ENCODE results near the gene CC2D1A.
"Not testable (repeated sequence)": the region's sequence is repeated elsewhere in the genome, so short reads cannot be mapped to it uniquely, and the experiment has no call there.

CC2D1A gene

DNA sequence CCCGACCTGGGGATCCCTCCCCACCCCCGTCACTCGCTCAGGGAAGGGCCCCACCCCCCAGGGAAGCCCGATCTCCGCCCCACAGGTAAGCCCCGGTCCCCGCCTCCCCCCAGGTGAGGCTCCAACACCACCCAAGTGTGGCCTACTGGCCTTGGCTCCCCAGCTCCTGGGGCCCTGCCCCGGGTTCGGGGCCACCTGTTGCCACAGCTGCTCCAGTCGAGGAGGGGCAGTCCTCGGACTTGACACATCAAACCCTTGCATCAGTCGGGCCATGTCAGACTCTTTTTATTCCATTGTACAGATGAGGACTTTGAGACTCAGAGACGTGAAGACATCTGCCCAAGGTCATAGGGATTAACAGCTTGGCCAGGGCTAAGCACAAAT, 512 bp downstream of the CC2D1A start:
- no peak for DNase-seq (ENCODE audit: low spot score)

DNA sequence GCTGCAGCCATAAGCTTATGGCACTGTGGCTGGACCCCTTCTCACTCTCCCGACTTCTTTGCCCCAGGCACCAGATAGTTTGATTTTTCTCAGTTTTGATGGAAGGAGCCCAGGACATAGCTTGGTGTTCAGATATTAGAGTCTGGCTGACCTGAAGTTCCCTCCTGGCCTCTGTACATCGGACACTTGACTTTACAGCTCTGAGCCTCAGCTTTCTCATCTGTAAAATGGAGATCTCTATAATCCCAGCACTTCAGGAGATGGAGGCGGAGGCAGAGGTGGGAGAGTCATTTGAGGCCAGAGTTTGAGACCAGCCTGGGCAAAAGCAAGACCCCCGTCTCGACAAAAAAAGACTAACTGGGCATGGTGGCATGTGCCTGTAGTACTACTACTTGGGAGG, 909 bp downstream of the CC2D1A start:
- DNase-seq (ENCODE audit: low spot score): no peak

DNA sequence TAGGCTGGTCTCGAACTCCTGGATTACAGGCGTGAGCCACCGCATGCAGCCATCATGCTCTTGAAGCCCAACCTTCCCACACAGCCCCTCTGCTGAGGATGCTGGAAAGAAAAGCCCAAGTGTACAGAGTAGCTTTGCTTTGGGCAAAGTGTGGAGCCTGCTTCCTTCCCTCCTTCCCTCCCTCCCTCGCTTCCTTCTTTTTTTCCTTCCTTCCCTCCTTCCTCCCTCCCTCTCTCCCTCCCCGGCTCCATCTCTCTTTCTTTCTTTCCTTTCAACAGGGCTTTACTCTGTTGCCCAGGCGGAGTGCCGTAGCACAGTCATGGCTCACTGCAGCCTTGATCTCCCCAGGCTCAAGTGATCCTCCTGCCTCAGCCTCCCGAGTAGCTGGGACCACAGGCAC, 2.7 kb downstream of the CC2D1A start:
- DNase-seq (ENCODE audit: low spot score): no peak

DNA sequence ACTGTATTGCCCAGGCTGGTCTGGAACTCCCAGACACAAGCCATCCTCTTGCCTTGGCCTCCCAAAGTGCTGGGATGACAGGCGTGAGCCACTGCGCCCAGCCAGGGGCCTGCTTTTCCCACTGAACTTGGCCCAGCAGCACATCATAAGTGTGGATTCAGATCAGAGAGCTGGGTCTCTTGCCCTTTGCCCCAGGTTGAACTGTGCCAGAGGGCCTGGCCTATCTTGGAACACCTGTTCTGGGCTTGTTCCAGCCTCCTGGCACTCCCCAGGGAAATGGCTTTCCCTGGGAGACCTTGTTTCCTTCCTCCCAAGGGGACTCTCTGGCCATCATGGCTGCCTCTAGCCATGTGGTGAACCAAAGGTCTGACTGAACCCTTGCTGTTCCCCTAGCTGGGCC, 3.4 kb downstream of the CC2D1A start:
- DNase-seq (ENCODE audit: low spot score): no peak

DNA sequence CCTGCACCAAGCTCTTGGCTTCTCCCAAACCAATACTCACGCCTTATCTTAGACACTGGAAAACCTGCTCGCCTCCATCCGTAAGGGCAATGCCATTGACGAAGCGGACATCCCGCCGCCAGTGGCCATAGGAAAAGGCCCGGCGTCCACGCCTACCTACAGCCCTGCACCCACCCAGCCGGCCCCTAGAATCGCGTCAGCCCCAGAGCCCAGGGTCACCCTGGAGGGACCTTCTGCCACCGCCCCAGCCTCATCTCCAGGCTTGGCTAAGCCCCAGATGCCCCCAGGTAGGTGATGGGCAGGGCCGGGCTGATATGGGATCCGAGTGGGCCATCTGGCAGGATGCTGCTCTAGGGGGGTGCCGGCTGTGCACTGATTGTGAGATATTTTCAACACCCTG, 7.4 kb downstream of the CC2D1A start:
- no peak for DNase-seq (ENCODE audit: low spot score)

DNA sequence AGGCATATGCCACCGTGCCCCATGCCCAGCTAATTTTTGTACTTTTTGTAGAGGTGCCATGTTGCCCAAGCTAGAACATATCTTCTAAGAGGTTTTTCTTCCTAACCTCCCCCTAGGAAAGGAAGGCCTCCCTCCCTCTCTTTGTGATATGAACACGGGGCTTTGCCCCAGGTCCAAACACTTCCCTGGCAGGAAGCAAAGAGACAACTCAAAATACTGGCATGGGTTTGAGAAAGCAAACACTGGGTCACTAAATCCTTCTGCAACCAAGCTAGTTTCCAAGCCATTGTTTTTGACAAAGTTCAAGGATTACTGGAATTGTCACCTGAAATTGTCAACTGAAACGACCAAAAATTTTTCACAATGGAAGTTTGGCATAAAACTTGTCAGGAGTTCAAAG, 8.8 kb downstream of the CC2D1A start:
- DNase-seq (ENCODE audit: low spot score): no peak

DNA sequence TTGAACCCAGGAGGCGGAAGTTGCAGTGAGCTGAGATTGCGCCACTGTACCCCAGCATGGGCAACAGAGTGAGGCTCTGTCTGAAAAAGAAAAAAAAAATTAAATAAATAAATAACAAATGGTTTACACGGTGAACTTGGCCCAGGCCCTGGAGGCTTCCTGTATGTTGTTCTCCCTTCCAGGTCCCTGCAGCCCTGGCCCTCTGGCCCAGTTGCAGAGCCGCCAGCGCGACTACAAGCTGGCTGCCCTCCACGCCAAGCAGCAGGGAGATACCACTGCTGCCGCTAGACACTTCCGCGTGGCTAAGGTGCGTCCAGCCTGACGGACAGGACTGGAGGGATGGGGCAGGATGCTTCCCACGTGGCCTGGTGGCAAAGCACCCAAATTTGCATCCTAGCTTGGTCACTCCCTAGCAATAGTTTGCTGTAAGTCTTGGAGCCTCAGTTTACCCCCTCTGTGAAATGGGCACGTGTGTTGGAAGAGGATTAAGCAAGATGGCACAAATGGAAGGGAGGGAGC, 11.9 kb downstream of the CC2D1A start:
- no peak for DNase-seq (ENCODE audit: low spot score)

DNA sequence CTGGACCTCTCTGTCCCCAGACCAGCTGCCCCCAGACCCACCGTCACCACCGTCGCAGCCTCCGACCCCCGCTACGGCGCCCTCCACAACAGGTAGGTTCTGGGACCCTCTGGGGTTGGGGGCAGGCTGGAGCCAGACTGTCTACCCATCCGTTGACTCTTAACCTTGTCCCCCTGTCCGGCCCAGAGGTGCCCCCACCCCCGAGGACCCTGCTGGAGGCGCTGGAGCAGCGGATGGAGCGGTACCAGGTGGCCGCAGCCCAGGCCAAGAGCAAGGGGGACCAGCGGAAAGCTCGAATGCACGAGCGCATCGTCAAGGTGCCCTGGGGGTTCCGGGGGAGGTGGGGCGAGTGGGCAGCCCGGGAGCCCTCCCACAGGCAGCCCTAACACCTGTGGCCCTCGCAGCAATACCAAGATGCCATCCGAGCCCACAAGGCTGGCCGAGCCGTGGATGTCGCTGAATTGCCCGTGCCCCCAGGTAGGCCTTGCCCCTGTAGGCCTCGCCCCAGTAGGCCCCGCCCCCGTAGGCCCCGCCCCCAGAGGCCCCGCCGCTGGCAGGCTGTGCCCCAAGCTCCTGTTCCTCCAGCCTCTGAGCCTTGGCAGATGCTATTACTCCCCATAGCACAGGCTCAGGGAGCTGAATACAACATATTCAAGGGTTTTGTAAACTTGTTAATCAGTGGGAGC, 12.9 kb downstream of the CC2D1A start:
- no peak for DNase-seq (ENCODE audit: low spot score)

DNA sequence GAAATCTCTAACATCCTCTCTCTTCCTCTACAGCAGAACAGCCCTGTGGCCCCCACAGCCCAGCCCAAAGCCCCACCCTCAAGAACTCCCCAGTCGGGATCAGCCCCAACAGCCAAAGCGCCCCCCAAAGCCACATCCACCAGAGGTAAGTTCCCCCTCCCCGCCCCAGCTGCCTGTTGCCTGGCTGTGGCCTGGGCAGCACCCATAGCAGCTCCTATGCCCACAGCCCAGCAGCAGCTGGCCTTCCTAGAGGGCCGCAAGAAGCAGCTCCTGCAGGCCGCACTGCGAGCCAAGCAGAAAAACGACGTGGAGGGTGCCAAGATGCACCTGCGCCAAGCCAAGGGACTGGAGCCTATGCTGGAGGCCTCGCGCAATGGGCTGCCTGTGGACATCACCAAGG, 14.5 kb downstream of the CC2D1A start:
- no peak for DNase-seq (ENCODE audit: low spot score)

DNA sequence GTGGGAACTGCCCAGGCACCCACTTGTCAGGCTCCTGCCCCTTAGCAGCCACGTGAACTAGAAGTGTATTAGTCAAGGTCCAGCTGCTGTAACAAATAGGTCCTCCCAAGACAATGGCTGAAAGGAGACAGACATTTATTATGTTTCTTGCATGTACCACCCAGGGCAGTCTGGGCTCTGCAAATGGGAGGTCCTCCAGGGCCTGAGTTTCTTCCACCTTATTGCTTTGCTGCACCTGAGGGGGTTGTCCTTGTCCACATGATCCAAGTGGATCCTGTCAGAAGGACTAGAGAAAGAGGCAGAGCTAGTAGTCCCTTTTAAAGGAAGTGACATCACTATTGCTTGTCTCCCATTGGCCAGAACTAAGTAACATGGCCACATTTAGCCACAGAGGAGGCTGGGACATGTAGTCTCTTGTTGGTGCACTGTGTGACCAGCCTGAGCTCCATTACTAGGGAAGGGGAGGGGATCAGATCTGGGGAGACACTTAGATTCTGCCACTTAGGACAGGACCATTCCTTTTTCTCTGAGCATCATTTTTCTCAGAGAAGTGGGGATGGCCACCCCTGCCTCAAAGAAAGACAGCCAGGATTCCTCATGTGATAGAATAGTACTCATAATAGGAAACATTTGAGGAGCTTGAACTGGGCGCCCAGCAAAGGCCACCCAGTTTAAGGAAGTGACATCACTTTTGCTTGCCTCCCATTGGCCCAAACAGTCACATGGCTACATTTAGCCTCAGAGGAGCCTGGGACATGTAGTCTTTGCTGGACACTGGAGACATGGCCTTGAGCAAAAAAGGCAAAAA, 15.1 kb downstream of the CC2D1A start:
- DNase-seq (ENCODE audit: low spot score): peak; percentile 59

DNA sequence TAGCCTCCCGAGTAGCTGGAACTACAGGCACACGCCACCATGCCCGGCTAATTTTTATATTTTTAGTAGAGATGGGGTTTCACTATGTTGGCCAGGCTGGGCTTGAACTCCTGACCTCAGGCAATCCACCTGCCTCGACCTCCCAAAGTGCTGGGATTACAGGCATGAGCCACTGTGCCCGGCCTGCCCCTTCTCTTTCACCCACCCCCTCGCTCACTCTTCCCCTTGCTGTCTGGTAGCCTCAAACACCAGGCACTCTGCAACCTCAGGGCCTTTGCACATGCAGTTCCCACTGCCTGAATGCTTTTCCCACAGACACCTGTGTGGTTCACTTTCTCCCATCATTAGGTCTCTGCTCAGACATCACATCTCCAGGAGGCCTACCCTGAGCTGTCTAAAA, 16.1 kb downstream of the CC2D1A start:
- DNase-seq (ENCODE audit: low spot score): not testable (repeated sequence)

DNA sequence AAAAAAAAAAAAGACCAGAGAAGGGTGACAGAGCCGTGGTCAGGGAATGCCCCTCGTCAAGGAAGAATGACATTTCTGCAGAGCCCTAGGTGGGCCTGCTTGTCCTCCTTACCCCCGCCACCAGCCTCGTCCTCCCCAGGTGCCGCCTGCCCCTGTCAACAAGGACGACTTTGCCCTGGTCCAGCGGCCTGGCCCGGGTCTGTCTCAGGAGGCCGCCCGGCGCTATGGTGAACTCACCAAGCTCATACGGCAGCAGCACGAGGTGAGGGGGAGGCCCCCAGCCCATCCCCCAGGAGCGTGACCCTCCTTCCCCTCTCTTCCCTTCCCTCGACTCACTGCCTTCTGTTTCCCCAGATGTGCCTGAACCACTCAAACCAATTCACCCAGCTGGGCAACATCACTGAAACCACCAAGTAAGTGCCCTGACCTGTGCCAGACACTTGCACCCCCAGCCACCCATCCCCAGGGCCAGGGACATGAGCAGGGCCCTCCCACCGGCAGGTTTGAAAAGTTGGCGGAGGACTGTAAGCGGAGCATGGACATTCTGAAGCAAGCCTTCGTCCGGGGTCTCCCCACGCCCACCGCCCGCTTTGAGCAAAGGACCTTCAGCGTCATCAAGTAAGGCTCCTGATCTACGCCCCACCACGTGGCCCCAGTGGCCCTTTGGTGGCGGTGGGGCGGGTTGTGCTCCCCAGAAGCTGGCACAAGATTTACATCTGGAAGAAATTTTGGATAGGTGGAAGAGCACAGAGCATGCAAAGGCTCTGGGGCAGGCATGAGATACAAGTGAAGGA, 17.4 kb downstream of the CC2D1A start:
- no peak for DNase-seq (ENCODE audit: low spot score)

DNA sequence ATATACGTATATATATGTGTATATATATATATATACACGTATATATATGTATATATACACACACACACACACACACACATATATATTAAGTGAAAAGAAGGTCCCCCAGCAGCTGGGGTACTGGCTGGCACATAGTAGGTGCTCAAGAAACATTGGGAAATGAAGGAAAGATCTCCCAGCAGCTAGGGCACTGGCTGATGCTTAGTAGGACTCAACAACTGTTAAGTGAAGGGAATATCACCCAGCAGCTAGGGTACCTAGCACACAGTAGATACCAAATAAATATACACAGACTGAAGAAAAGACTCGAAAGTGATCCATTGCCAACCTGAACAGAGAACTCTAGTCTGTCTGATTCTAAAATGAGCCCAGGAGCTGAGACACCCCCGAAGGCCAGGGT, 20.0 kb downstream of the CC2D1A start:
- no peak for DNase-seq (ENCODE audit: low spot score)

DNA sequence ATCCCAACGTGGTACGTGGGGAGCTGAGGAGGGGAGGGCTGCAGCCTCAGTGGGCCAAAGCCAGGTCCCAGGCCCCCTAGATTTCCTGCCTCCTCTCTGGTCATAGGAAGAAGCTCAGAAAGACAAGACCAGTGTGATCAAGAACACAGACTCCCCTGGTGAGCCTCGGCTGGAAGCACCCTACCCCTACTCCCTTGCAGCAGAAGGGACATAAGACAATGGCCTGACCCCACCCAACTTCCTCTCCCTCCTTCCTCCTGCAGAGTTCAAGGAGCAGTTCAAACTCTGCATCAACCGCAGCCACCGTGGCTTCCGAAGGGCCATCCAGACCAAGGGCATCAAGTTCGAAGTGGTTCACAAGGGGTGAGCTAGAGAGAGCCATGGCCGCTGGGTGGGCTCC, 20.7 kb downstream of the CC2D1A start:
- no peak for DNase-seq (ENCODE audit: low spot score)

DNA sequence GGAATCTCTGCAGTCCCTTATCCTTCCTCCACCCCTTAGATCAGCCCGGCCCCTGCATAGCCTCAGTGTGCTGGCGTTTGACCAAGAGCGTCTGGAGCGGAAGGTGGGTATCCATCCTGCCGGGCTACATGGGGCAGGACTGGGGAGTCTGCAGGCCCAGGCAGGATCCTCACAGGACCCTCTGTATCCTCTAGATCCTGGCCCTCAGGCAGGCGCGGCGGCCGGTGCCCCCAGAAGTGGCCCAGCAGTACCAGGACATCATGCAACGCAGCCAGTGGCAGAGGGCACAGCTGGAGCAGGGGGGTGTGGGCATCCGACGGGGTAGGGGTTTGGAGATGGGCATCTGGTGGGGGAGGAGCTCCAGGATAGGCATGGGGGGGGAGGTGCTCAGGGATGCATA, 23.3 kb downstream of the CC2D1A start:
- no peak for DNase-seq (ENCODE audit: low spot score)

DNA sequence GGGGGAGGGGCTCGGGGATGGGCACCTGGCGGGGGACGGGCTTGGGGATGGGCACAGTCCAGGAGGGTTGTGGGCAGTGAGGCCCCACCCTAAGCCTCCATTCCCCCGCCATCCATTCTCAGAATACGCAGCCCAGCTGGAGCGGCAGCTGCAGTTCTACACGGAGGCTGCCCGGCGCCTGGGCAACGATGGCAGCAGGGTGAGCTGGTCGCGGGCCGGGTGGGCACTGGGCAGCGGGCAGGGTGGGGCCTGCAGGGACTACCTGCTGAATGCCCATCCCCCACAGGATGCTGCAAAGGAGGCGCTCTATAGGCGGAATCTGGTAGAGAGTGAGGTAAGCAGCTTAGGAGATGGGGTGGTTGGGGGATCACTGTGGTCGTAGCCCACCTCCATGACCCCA, 24.0 kb downstream of the CC2D1A start:
- DNase-seq (ENCODE audit: low spot score): no peak

DNA sequence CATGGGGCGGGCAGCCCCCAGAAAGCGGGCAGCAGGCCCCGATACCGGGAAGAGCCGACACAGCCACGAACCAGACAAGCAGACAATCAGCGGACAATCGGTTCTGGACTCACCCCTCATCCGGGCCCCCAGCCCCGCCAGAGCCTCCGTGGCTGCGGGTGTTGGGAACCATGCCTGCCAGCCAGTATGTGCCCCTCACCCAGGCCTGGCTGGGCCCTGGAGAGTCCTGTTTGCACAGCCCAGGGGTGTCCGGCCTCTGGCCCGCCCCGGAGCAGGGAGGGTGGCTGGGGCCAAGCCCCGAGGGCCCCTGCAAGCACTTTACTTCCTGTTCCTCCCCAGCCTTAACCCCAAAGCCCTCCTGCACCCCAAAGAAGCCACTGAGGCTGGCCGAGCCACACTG, 24.4 kb downstream of the CC2D1A start:
- DNase-seq (ENCODE audit: low spot score): no peak

DNA sequence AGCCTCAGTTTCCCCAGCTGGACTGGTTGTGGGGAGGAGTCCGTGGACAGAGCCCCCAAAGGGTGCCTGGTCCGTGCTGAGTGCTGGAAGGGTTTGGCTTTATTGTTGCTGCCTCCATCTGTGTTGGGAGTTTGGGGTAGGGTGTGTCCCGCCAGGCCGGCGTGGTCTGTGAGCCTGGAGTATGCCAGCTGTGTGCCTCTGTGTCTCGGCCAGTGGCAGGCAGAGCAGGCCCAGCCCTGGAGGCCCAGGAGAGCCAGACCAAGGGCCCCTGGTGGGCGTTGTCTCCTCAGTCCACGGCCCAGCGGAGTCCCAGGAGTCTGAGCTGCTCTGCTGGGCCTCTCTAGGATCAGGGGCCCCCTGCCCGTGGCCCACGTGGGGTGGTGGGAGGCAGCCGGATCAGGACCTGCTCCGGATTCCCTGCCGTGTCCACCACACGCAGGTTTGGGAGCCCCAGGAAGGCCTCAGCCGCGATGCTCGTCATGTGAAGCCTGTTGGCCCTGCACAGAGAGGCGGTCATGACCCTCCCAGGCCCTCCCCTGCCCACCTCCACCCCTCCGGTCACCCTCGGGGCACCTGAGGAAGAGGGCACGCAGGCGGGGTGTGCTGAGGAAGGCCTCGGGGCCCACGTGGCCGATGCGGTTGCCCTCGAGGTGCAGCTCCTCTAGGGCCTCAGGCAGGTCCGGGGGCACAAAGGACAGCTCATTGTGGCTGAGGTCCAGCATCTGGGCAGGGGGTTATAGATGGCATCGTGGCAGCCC, 25.6 kb downstream of the CC2D1A start:
- no peak for DNase-seq (ENCODE audit: low spot score)

DNA sequence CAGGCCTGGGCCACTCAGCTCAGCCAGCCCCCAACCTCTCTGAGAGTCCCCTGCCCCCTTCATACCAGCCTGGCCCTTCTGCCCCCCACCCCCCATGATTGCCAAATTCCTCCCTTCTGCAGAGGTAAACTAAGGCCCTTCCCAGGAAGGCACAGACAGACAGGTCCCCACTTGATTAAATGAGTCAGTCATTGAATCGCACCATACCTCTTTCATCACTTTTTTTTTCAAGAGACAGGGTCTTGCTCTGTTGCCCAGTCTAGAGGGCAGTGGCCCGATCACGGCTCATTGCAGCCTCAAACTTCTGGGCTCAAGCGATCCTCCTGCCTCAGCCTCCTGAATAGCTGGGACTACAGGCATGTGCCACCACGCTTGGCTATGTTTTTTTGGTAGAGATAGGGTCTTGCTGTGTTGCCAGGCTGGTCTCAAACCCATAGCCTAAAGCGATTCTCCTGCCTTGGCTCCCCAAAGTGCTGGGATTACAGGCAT, 26.2 kb downstream of the CC2D1A start:
- no peak for DNase-seq (ENCODE audit: low spot score)

DNA sequence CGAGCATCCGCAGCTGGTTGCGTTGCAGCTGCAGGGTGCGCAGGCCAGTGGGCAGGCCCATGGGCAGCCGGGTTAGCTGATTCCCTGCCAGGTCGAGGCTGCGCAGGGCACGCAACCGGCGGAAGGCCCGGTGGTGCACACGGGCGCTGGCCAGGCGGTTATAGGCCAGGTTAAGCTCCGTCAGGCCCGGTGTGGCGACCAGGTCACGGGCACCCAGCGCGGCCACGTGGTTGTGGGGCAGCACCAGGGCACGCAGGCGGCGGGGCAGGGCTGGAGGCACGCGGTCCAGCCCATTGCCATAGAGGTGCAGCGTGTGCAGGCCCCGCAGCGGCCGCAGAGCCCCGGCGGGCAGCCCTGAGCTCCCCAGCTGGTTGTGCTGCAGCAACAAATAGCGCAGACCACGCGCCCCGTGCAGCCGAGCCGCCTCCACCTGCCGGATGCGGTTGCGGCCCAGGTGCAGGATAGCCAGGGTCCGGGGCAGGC, 27.0 kb downstream of the CC2D1A start:
- no peak for DNase-seq (ENCODE audit: low spot score)

DNA sequence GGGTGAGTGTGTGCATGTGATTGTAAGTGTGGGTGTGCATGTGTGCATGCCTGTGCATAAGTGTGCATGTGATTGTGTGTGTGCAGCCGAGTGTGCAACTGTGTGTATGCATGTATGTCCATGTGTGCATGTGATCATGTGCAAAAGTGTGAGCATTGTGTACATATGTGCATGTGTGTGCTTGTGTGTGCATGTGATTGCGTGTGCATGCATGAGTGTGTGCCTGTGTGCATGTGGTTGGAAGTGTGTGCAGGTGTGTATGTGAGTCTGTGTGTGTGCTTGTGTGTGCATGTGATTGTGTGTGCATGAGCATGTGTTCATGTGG, 28.7 kb downstream of the CC2D1A start:
- no peak for DNase-seq (ENCODE audit: low spot score)

Measured in SK-N-DZ (cell line).